WTC11 (cell line): ENCODE data around the gene GCC2.
"Not testable (repeated sequence)": the region's sequence is repeated elsewhere in the genome, so short reads cannot be mapped to it uniquely, and the experiment has no call there.

Source experiments
- ESRRA ChIP-seq: sonication (generic); formaldehyde crosslinking; IDR thresholded peaks from 2 replicates; pipeline ENCODE4 v1.8.1; 2022; ENCODE audit warnings: mild to moderate bottlenecking, missing genetic modification reagents, borderline replicate concordance
- FOXP1 ChIP-seq: sonication (generic); formaldehyde crosslinking; IDR thresholded peaks from 2 replicates; pipeline ENCODE4 v1.8.0; 2022; ENCODE audit warnings: missing genetic modification reagents, mild to moderate bottlenecking, moderate library complexity, borderline replicate concordance
- JUN ChIP-seq: sonication (generic); formaldehyde crosslinking; IDR thresholded peaks from 2 replicates; pipeline ENCODE4 v1.8.0; 2023; ENCODE audit warnings: mild to moderate bottlenecking, missing genetic modification reagents
- TF ChIP-seq, protein P1 (sequence below): fragments of 200-600 bp; IDR thresholded peaks from 2 replicates; pipeline ENCODE4 v1.8.0; 2022; ENCODE audit warnings: antibody characterized with exemption
- TF ChIP-seq, protein P2 (sequence below): fragments of 250-450 bp; sonication (Bioruptor Pico); IDR thresholded peaks from 2 replicates; pipeline ENCODE4 v1.9.0; 2021; ENCODE audit warnings: mild to moderate bottlenecking, borderline replicate concordance
- TF ChIP-seq, protein P3 (sequence below): sonication (generic); formaldehyde crosslinking; IDR thresholded peaks from 2 replicates; pipeline ENCODE4 v1.8.1; 2022; ENCODE audit warnings: missing genetic modification reagents, borderline replicate concordance

DNA sequence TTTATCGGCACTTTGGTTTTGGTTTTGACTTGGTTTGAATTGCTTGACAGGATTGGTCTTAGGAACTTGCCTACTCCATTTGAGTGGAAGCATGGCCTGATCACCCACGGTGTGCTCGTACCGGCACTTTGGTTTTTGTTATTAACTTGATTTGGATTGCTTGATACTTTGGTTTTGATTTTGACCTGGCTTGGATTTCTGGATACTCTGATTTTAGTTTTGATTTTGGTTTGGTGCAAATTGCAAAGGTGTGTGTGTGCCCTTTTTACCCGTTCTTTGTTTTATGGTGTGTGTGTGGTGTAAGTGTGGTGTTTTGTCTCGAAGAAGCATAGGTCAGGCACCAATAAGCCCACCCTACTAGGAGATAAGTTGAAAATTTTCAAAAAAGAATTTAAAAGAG lies 75.7 kb downstream of the GCC2 start:
- TF ChIP-seq FOXP1 (CRISPR knock-in tag); ESRRA; JUN: not testable (repeated sequence)
- TF ChIP-seq, protein P1, sequence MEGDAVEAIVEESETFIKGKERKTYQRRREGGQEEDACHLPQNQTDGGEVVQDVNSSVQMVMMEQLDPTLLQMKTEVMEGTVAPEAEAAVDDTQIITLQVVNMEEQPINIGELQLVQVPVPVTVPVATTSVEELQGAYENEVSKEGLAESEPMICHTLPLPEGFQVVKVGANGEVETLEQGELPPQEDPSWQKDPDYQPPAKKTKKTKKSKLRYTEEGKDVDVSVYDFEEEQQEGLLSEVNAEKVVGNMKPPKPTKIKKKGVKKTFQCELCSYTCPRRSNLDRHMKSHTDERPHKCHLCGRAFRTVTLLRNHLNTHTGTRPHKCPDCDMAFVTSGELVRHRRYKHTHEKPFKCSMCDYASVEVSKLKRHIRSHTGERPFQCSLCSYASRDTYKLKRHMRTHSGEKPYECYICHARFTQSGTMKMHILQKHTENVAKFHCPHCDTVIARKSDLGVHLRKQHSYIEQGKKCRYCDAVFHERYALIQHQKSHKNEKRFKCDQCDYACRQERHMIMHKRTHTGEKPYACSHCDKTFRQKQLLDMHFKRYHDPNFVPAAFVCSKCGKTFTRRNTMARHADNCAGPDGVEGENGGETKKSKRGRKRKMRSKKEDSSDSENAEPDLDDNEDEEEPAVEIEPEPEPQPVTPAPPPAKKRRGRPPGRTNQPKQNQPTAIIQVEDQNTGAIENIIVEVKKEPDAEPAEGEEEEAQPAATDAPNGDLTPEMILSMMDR = not testable (repeated sequence)
- TF ChIP-seq, protein P2, sequence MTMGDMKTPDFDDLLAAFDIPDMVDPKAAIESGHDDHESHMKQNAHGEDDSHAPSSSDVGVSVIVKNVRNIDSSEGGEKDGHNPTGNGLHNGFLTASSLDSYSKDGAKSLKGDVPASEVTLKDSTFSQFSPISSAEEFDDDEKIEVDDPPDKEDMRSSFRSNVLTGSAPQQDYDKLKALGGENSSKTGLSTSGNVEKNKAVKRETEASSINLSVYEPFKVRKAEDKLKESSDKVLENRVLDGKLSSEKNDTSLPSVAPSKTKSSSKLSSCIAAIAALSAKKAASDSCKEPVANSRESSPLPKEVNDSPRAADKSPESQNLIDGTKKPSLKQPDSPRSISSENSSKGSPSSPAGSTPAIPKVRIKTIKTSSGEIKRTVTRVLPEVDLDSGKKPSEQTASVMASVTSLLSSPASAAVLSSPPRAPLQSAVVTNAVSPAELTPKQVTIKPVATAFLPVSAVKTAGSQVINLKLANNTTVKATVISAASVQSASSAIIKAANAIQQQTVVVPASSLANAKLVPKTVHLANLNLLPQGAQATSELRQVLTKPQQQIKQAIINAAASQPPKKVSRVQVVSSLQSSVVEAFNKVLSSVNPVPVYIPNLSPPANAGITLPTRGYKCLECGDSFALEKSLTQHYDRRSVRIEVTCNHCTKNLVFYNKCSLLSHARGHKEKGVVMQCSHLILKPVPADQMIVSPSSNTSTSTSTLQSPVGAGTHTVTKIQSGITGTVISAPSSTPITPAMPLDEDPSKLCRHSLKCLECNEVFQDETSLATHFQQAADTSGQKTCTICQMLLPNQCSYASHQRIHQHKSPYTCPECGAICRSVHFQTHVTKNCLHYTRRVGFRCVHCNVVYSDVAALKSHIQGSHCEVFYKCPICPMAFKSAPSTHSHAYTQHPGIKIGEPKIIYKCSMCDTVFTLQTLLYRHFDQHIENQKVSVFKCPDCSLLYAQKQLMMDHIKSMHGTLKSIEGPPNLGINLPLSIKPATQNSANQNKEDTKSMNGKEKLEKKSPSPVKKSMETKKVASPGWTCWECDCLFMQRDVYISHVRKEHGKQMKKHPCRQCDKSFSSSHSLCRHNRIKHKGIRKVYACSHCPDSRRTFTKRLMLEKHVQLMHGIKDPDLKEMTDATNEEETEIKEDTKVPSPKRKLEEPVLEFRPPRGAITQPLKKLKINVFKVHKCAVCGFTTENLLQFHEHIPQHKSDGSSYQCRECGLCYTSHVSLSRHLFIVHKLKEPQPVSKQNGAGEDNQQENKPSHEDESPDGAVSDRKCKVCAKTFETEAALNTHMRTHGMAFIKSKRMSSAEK (CRISPR knock-in tag) = not testable (repeated sequence)
- TF ChIP-seq, protein P3, sequence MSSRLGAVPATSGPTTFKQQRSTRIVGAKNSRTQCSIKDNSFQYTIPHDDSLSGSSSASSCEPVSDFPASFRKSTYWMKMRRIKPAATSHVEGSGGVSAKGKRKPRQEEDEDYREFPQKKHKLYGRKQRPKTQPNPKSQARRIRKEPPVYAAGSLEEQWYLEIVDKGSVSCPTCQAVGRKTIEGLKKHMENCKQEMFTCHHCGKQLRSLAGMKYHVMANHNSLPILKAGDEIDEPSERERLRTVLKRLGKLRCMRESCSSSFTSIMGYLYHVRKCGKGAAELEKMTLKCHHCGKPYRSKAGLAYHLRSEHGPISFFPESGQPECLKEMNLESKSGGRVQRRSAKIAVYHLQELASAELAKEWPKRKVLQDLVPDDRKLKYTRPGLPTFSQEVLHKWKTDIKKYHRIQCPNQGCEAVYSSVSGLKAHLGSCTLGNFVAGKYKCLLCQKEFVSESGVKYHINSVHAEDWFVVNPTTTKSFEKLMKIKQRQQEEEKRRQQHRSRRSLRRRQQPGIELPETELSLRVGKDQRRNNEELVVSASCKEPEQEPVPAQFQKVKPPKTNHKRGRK (CRISPR knock-in tag) = not testable (repeated sequence)
